ENCODE data around the gene LUC7L.
"Not testable (repeated sequence)": the region's sequence is repeated elsewhere in the genome, so short reads cannot be mapped to it uniquely, and the experiment has no call there.

The LUC7L gene

GRCh38 chr16:268141-269053, 39.1 kb upstream of the LUC7L start:
- no peak overlapping the region for H3K27ac ChIP-seq
- peaks cover 16% of the 10 kb centered on the region for H3K27me3 ChIP-seq
- TF ChIP-seq, protein P1, sequence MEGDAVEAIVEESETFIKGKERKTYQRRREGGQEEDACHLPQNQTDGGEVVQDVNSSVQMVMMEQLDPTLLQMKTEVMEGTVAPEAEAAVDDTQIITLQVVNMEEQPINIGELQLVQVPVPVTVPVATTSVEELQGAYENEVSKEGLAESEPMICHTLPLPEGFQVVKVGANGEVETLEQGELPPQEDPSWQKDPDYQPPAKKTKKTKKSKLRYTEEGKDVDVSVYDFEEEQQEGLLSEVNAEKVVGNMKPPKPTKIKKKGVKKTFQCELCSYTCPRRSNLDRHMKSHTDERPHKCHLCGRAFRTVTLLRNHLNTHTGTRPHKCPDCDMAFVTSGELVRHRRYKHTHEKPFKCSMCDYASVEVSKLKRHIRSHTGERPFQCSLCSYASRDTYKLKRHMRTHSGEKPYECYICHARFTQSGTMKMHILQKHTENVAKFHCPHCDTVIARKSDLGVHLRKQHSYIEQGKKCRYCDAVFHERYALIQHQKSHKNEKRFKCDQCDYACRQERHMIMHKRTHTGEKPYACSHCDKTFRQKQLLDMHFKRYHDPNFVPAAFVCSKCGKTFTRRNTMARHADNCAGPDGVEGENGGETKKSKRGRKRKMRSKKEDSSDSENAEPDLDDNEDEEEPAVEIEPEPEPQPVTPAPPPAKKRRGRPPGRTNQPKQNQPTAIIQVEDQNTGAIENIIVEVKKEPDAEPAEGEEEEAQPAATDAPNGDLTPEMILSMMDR (IDR thresholded peaks at IDR 0.05): no peak
- H3K4me3 ChIP-seq (ENCODE audit: low read depth in 1 of 2, low read length in 1 of 2): no peak overlapping the region
- H3K9me3 ChIP-seq: no peaks in the 10 kb centered on the region
- H3K36me3 ChIP-seq: peaks cover 26% of the 10 kb centered on the region
- no peaks in the 10 kb centered on the region for H3K4me1 ChIP-seq (ENCODE audit: control insufficient read depth in 1 of 2, insufficient read depth in 1 of 2, low read depth in 1 of 2, low read length in 1 of 2)

- H3K9me3 ChIP-seq; H3K4me3 ChIP-seq (ENCODE audit: low read depth in 1 of 2, low read length in 1 of 2); H3K27ac ChIP-seq; H3K27me3 ChIP-seq; H3K4me1 ChIP-seq (ENCODE audit: control insufficient read depth in 1 of 2, insufficient read depth in 1 of 2, low read depth in 1 of 2, low read length in 1 of 2): not testable (repeated sequence)
- H3K36me3 ChIP-seq: peaks cover 35% of the 10 kb centered on the region
Observed at GRCh38 chr16:267562-267961, 38.3 kb upstream of the LUC7L start.

- peaks cover 45% of the 10 kb centered on the region for H3K36me3 ChIP-seq
- H3K27ac ChIP-seq: no peak overlapping the region
- peaks cover 4% of the 10 kb centered on the region for H3K27me3 ChIP-seq
- TF ChIP-seq, protein P1 (IDR thresholded peaks at IDR 0.05): no peak
- H3K9me3 ChIP-seq: no peaks in the 10 kb centered on the region
- no peak overlapping the region for H3K4me3 ChIP-seq (ENCODE audit: low read depth in 1 of 2, low read length in 1 of 2)
- no peaks in the 10 kb centered on the region for H3K4me1 ChIP-seq (ENCODE audit: control insufficient read depth in 1 of 2, insufficient read depth in 1 of 2, low read depth in 1 of 2, low read length in 1 of 2)
Observed at GRCh38 chr16:266258-267164, 37.3 kb upstream of the LUC7L start.

- no peaks in the 10 kb centered on the region for H3K9me3 ChIP-seq
- no peak overlapping the region for H3K27ac ChIP-seq
- H3K27me3 ChIP-seq: peaks cover 4% of the 10 kb centered on the region
- H3K4me1 ChIP-seq (ENCODE audit: control insufficient read depth in 1 of 2, insufficient read depth in 1 of 2, low read depth in 1 of 2, low read length in 1 of 2): no peaks in the 10 kb centered on the region
- no peak overlapping the region for H3K4me3 ChIP-seq (ENCODE audit: low read depth in 1 of 2, low read length in 1 of 2)
- TF ChIP-seq, protein P1 (IDR thresholded peaks at IDR 0.05): no peak
- peaks cover 53% of the 10 kb centered on the region for H3K36me3 ChIP-seq
Observed at GRCh38 chr16:265711-266110, 36.5 kb upstream of the LUC7L start.

DNA sequence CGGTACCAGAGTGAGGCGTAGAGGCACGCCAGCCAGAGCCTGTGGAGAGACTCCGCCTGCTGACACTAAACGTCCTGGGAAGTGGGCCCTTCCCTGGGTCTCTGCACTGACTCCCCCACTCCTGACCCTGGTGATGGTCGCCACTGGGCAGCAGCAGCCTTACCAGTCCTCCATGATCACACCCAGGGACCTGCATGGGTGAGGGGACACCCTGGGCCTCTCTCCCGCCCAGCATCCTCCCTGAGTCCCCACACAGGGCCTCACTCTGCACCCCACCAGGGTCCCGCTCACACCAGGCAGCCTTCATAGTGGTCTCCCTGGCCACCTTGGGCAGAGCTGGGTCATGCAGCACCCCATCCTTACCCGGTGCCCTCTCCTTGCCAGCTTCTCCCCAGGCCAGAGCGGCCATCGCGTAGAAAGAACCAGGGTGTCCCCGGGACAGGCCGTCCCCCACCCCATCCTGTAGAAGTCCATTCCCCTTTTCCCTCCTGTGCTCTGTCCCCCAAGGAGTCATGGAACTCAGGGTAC, 35.8 kb upstream of the LUC7L start:
- H3K9me3 ChIP-seq: no peaks in the 10 kb centered on the region
- TF ChIP-seq, protein P1 (IDR thresholded peaks at IDR 0.05): no peak
- peaks cover 4% of the 10 kb centered on the region for H3K27me3 ChIP-seq
- H3K36me3 ChIP-seq: peaks cover 60% of the 10 kb centered on the region
- no peaks in the 10 kb centered on the region for H3K4me1 ChIP-seq (ENCODE audit: control insufficient read depth in 1 of 2, insufficient read depth in 1 of 2, low read depth in 1 of 2, low read length in 1 of 2)
- H3K27ac ChIP-seq: no peak overlapping the region
- H3K4me3 ChIP-seq (ENCODE audit: low read depth in 1 of 2, low read length in 1 of 2): no peak overlapping the region

All from neutrophil (primary cell).